GM19099 (cell line): ENCODE results near the gene SLC25A13.

ENCODE experiments used
- POLR2A ChIP-seq: IDR thresholded peaks from 3 replicates; pipeline ENCODE4 v1.6.1; 2011; ENCODE audit warnings: low read depth; ENCODE audit not compliant: insufficient read length; ENCODE audit errors: extremely low read depth

Gene SLC25A13

GRCh38 chr7:96269246-96269994 is 52.5 kb downstream of the SLC25A13 start:
- no peak for TF ChIP-seq POLR2A

GRCh38 chr7:96266580-96266979 is 55.3 kb downstream of the SLC25A13 start:
- no peak for TF ChIP-seq POLR2A

DNA sequence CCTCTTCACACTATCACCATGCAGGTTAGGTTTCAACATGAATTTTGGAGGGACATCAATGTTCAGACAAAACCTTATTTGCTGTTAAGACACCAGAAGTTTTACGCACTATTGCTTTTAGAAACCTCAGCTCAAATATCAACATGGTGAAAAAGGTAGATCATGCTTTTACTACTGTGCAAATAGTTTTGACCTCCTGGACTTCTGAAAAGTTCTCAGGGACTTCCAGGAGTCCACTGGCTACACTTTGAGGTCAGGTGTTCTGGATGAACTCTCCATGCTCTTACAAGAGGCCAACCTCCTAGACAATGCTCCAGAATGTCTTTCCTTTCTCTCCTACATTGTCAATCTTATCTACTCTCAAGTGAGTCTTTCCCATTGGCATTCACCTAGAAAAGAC is 55.9 kb downstream of the SLC25A13 start:
- TF ChIP-seq POLR2A, result no peak

DNA sequence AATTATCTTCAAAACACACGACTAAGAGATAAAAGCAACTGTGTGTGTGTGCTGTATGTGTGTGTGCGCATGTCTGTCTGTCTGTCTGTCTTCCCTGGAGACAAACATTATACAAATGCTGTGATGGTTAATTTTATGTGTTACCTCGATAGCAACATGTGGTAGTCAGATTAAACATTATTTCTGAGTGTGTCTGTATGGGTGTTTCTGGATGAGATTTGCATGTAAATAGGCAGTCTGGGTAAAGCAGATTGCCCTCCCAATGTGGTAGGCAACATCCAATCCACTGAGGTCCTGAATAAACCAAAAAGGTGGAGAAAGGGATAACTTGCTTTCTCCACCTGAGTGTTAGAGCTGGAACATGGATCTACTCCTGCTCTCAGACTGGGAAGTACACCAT is 67.9 kb downstream of the SLC25A13 start:
- TF ChIP-seq POLR2A, result no peak

DNA sequence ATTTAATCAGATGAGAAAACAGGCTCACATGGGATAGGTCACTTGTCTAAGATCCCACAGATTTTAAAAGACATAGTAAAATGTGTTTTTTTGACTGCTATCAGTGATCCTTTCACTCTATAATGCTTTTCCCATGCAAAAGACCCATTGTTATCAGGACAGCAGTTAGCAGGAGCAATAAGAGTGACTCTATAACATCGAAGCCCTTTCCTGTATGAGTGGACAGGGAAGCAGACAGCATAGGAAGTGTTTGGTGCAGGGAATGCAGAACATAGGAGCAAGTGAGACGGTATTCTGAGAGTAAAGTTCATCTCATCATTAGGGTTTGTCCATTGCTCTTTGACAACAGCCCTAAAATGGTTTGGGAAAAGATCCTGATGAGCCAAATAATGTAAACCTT is 68.5 kb downstream of the SLC25A13 start:
- TF ChIP-seq POLR2A, result no peak

DNA sequence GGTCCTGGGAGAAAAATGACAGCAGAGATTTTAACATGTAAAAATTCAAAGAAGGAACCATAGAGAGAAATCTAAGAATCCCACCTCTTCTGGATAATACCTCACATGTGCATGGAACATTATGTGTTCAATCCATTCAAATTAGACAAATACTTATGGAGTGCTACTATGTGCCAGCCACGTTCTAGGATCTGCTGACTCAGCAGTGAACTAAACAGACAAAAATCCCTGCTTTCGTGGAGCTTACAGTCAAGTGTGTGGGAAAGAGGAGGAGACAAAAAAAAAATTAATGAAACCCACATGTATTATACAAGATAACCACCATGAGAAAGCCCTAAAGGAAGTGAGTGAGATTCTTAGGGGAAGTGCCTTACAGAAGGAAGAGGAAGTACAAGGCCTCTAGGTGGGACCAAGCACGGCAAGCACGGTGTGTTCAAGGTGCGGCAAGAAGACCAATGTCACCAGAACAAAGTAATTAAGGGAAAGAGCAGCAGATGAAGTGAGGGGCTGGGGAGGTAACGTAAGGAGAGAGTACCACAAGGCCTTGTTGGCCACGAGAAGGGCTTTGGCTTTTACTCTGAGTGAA is 71.0 kb downstream of the SLC25A13 start:
- TF ChIP-seq POLR2A, result no peak

DNA sequence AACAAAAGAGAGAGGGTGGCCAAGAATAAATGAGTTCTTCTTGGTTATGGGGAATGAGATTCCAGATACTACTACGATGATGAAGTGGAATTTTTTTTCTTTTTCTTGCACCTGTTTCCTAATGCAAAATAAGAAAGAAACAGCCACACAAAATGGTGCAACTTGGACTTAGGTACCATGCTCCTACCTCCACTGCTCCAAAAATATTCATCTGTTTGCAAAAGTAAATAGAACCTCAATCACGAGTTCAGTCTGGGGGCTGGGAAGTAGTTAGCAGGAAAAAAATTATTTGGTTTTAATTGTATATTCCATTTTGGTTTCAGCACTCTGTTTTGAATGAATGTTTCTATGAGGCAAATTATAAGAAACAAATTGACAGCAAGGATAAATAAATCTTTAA is 73.5 kb downstream of the SLC25A13 start:
- TF ChIP-seq POLR2A, result no peak

GRCh38 chr7:96246919-96247318 is 75.0 kb downstream of the SLC25A13 start:
- no peak for TF ChIP-seq POLR2A

DNA sequence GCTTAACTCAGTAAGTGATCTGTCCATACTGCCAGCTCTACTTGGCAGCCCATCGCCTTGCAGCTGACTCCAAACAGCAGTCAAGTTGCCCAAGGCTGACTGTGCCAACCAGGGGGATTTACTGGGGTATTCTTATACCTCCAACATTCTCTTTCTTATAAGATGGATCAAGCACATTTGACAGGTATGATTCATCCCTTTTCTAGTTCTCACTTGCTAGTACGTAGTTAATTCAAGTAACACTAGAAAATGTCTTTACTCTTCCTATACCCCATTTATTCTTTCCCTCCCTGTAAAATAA is 77.0 kb downstream of the SLC25A13 start:
- no peak for TF ChIP-seq POLR2A

- TF ChIP-seq POLR2A, result no peak
These were observed 77.5 kb downstream of the SLC25A13 start for GRCh38 chr7:96244244-96244991.

GRCh38 chr7:96243241-96243640 is 78.7 kb downstream of the SLC25A13 start:
- TF ChIP-seq POLR2A, result no peak

DNA sequence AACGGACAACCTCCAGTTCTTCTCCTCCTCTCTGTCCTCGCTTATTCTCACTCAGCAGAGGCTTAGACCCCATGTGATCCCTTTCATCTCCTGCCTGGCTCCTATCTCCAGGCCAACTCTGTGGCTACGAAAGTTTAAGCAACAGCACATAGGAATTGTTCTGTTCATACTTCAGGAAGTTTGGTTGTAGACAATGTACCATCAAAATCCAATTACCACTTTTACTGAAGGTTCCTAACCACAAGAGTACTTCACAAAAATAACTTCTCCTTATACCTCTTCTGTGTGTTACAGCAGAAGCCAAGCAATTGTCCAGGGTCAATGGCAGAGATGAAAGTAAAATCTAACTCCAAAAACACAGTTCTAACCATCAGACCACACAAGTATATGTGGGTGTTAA is 80.0 kb downstream of the SLC25A13 start:
- TF ChIP-seq POLR2A, result no peak

DNA sequence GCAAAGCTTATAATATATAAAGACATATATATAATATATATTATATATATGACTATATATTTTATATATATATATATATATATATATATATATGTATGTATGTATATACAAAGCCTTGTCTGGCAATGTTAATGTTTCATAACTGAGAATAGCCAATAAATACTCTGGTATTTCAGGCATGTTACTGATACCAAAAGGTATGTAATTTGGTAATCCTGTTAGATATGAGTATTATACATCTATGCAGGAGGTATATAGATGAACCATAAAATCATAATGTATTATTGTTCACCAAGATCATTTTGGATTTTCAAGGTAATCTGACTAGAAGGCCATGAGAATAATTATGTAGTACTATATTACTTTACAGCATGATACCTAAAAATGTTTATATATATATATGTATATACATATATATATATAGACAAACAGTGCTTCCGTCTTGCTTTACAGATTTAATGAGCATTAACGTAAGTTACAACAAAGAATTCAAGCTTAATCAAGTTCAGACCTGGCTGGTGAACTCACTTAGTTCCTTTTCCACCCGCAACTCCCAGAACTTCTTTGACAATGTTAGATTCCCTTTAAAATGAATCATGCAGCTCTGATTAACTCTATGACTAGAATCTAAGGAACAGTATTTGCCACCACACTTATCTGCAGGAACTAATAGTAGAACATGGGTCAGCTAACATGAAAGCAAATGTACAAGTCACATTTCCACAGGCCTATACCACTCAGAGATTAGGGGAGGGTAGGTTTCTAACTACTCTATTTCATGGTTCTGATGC is 82.7 kb downstream of the SLC25A13 start:
- TF ChIP-seq POLR2A, result no peak

- no peak for TF ChIP-seq POLR2A
These were observed 83.4 kb downstream of the SLC25A13 start for GRCh38 chr7:96238474-96238873.

- no peak for TF ChIP-seq POLR2A
These were observed 84.9 kb downstream of the SLC25A13 start for GRCh38 chr7:96237040-96237439.
